Fibroblast of pulmonary artery (primary cell): ENCODE measurements around the gene ABCG1.

Source experiments
- DNase-seq: peaks from one replicate; pipeline ENCODE4 v3.0.0-alpha.2; 2010; ENCODE audit warnings: low read depth
- H3K4me3 ChIP-seq: replicated peaks from 2 replicates; pipeline ENCODE4 v1.5.1; 2011; ENCODE audit warnings: low read depth, mild to moderate bottlenecking, control low read depth, low read length, moderate library complexity
- CTCF ChIP-seq: IDR thresholded peaks from 2 replicates; pipeline ENCODE4 v1.5.1; 2011; ENCODE audit warnings: mild to moderate bottlenecking, control low read depth, low read length, inconsistent platforms; ENCODE audit errors: missing control alignments

The ABCG1 gene

DNA sequence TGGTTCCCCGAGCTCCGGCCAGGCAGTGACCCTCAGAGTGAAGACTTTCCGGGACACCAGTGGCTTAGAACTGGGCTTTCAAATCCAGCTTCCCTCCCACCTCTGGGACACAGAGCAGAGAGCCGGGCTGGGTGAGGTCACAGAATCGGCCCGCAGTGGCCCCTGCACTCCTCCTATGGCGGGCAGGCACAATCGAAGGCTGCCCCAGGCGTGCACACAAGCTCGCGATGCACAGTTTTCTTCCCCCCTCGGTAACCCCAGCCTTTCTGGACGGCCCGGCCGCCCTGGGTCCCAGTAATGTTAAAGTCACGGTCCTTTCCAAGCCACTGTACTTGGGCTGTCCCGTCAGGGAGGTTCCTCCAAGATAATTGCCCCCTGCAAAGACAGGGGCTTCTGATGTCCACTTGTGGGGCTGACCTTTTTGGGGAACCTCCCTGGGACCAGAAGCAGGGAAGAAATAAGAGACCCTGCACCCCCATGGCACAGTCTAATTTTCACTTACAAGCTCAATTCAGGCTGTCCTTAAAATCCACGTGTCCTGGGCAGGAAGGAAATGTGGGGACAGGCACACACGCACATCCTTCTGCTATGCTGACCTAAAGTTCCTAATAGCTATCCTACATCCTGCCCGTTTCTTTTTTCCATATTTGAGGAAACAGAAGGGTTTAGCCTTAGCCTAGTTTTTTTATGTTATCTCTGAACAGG, 82.6 kb downstream of the ABCG1 start:
- no peak for DNase-seq
- no peak for TF ChIP-seq CTCF
- no peak overlapping the region for H3K4me3 ChIP-seq

DNA sequence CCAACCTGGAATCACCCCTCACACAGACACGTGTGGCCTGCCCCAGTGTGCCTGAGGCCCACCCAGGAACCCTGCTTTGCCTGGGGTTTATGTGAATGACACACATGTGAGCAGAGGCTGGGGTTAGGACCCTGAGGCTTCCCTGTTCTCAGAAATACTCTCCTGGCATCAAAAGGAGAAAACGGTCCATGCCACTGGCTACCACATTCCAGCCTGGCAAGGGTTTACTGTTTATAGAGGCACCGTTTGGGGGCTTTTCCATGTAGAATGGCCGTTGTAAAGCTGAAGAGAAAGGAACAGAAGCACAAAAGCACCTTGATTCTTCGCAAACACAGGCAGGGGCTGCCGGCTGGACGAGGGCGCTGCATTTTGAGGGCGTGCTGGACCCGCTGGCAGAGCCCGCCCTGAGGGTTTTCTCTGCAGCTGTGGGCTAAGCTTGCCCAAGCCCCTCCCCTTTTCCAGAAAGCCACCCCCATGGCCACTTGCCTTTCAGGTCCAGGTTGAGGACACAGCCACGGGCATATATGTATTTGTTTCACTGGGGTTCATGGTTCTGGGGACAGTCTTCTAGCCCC, 83.2 kb downstream of the ABCG1 start:
- no peak overlapping the region for H3K4me3 ChIP-seq
- no peak for TF ChIP-seq CTCF
- no peak for DNase-seq

GRCh38 chr21:42302794-42303193, 83.9 kb downstream of the ABCG1 start:
- H3K4me3 ChIP-seq, result no peak overlapping the region
- no peak for DNase-seq
- TF ChIP-seq CTCF, result no peak

DNA sequence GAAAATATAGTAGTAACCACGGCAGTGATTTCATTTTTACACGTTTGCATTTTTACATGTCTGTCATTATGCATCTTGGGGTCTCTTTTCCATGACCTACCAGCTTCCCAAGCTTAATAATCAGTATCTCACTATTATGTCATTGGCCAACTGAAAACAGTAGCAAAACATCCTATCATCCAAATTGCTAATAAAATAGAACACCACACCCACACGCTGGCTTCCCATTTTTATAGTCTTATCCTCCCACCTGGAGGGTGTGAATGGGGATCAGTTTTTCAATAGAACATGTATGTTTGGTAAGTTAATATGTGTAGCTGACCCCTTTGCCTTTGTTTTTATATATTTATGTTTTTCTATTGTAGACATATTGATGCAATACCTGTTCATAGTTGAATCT, 84.5 kb downstream of the ABCG1 start:
- no peak for TF ChIP-seq CTCF
- no peak overlapping the region for H3K4me3 ChIP-seq
- no peak for DNase-seq

DNA sequence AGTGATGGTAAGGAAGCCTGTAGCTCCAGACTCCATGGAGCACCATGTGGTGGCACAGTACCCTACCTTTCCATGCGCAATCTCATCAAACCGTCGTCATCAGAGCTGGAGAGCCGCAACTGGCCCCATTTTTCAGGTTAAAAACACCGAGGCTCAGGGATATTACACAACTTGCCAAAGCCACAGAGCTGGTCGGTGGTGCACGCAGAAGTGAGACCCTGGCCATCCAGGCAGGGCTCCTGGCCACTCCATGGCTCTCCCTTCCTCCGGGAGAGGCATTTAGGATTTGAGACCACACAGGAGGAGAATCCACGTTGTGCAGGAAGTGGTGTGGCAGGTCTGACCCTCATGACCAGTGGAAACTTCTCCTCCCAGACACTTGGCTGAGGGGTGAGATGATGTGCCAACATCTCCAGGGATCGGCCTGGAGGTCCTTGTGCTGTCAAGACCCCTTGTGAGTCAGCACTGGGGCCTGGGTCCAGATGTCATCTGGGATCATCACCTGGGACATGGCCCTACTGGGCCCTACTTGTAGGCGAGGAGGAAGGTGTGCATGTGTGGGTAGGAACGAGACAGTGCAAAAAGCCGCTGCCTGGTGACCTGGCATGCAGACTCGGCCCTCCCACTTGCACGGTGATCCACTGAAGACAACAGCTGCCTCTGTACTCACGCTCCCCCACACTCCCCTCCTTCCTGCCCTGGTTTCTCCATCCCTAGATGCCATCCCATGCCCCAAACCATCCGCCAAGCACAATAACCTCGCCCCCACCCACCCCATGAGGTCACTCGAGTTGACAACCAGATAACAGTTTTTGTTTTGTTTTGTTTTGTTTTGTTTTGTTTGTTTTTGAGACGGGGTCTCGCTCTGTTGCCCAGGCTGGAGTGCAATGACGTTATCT, 85.9 kb downstream of the ABCG1 start:
- no peak for TF ChIP-seq CTCF
- DNase-seq, result no peak

DNA sequence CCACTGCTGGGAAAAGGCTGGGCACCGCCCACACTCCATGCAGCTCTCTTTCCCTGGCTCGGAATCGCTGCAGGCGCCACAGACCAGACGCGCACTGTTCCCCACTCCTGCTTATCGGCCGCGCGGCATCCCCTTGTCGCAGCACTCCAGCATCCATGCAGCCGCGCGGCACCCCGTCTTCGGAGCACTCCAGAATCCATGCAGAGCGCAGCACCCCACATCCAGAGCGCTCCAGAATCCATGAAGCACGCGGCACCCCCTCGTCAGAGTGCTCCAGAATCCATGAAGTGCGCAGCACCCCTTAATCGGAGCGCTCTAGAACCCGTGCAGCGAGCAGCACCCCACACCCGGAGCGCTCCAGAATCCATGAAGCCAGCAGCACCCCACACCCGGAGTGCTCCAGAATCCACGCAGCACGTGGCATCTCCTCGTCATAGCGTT, 86.8 kb downstream of the ABCG1 start:
- no peak overlapping the region for H3K4me3 ChIP-seq
- no peak for TF ChIP-seq CTCF
- DNase-seq, result no peak

More for the DNA sequence above, 85.9 kb downstream of the ABCG1 start:
- no peak overlapping the region for H3K4me3 ChIP-seq
